Peyer's patch (tissue), 4 donors: Measurements from ENCODE around the gene NIT1.

ENCODE experiments used
- CTCF ChIP-seq, 6 experiments: fragments of 450-650 bp in 4 of 6; fragments of 200-600 bp in 2 of 6; sonication (generic) in 1 of 6; IDR thresholded peaks; one replicate each; pipeline ENCODE4 v1.5.1; 2017 to 2019; ENCODE audit warnings: antibody characterized with exemption in 6 of 6, mild to moderate bottlenecking in 3 of 6, moderate library complexity in 1 of 6
- POLR2A ChIP-seq, 2 donors: fragments of 450-650 bp; IDR thresholded peaks; one replicate each; pipeline ENCODE4 v1.5.1; 2017; ENCODE audit warnings: antibody characterized with exemption in 2 of 2, mild to moderate bottlenecking in 2 of 2, moderate library complexity in 2 of 2

- TF ChIP-seq CTCF (IDR thresholded peaks at IDR 0.05) (no peak), POLR2A (IDR thresholded peaks at IDR 0.05) (no peak)
These were observed 44.9 kb downstream of the NIT1 start for GRCh38 chr1:161162806-161163205.
